AG04449 (cell line): ENCODE data around the gene ABTB2.

Source experiments
- CTCF ChIA-PET: fragments of 350-600 bp; formaldehyde crosslinking; extraction: SDS; loops from one replicate; lab custom pipeline; 2021; ENCODE audit warnings: antibody characterized with exemption; lab: Yijun Ruan, JAX
- POLR2A ChIA-PET: fragments of 400-600, 350-600 bp; formaldehyde crosslinking; extraction: SDS; loops from one replicate; lab custom pipeline; 2020; ENCODE audit warnings: antibody characterized with exemption, inconsistent platforms; lab: Yijun Ruan, JAX
- DNase-seq: peaks from one replicate; pipeline ENCODE4 v3.0.0-alpha.2; 2010; ENCODE audit warnings: low read depth, low spot score
- H3K4me3 ChIP-seq: 2 replicates; pipeline ENCODE4 v1.5.1; 2011; ENCODE audit warnings: low read depth, mild to moderate bottlenecking, control low read depth, low read length
- TF ChIP-seq, protein P1 (sequence below): IDR thresholded peaks from one replicate; pipeline ENCODE4 v1.5.1; 2011; ENCODE audit warnings: mild to moderate bottlenecking, moderate library complexity, low read length, control low read depth, inconsistent platforms; ENCODE audit not compliant: insufficient read depth; ENCODE audit errors: missing control alignments

ABTB2 gene

DNA sequence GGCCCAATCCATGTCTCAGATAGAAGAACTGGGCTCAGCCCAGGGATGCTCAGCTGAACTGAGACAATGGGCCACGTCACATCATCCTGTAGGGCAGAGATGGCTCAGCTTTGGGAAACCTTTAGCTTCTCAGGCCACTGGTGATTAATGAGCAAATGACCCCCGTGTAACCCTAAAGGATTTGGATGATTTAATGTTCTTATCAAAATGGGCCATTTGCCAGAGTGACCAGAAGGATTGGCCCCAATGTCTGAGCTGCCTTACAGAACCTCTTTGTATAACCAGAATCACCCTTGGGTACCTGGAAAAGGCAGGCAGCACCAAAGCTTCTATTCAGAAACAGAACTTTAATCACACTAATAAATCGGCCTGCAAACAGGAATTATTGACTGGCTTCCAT, 73.7 kb downstream of the ABTB2 start:
- H3K4me3 ChIP-seq, result no peak overlapping the region
- TF ChIP-seq, protein P1, sequence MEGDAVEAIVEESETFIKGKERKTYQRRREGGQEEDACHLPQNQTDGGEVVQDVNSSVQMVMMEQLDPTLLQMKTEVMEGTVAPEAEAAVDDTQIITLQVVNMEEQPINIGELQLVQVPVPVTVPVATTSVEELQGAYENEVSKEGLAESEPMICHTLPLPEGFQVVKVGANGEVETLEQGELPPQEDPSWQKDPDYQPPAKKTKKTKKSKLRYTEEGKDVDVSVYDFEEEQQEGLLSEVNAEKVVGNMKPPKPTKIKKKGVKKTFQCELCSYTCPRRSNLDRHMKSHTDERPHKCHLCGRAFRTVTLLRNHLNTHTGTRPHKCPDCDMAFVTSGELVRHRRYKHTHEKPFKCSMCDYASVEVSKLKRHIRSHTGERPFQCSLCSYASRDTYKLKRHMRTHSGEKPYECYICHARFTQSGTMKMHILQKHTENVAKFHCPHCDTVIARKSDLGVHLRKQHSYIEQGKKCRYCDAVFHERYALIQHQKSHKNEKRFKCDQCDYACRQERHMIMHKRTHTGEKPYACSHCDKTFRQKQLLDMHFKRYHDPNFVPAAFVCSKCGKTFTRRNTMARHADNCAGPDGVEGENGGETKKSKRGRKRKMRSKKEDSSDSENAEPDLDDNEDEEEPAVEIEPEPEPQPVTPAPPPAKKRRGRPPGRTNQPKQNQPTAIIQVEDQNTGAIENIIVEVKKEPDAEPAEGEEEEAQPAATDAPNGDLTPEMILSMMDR, result no peak
- POLR2A ChIA-PET, result no interaction called here
- CTCF ChIA-PET, result no interaction called here
- DNase-seq, result no peak

DNA sequence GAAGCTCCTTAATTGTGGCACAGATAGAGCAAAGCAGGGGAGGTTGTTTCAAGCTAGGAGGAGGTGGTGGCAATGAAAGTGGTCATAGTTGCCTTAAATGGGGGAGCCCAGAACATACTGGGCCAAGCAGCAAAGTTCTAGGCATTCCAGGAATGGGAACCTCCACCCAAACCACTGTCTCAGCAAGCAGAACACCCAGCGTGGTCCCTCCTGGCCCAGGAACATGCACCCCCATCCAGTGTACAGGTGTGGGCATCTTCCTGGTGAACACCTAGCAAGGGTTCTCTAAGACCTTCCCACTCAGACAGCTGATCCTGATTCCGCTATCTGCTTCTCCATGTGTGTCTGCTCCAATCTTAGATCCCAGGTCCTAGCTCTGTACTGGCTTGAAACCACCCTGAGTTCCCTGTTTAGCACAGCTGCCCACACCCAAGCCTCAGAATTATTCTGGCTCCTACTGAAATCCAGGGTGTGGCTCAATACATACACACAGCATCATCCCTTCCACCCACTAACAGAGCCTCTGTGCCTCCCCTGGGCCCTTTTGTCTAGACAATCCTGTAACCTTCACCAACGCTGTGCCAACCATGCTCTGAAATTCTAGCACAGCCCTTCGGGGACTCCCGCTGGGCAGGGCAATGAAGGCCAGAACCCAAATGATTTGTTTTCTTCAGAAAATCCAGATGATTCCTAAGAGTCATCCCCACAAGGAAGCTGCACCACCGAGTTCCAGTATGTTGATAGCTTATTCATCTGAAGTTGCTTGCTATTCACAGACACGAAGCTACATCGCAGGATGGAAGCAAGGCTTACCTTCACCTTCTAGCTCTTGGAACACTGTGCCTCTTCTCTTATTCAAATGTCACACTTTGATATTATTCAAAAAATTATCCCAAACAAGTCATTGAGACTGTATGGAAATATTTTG, 76.6 kb downstream of the ABTB2 start:
- ChIA-PET CTCF (interaction anchor here (0.5 kb wide), 1 partner anchor 11 kb away, joined by 3 read pairs; no protein-coding TSS in a partner anchor), POLR2A (interaction anchor here (0.5 kb wide), 1 partner anchor 47 kb away, joined by 3 read pairs; no protein-coding TSS in a partner anchor)
- no peak overlapping the region for H3K4me3 ChIP-seq
- TF ChIP-seq, protein P1, result no peak
- no peak for DNase-seq

DNA sequence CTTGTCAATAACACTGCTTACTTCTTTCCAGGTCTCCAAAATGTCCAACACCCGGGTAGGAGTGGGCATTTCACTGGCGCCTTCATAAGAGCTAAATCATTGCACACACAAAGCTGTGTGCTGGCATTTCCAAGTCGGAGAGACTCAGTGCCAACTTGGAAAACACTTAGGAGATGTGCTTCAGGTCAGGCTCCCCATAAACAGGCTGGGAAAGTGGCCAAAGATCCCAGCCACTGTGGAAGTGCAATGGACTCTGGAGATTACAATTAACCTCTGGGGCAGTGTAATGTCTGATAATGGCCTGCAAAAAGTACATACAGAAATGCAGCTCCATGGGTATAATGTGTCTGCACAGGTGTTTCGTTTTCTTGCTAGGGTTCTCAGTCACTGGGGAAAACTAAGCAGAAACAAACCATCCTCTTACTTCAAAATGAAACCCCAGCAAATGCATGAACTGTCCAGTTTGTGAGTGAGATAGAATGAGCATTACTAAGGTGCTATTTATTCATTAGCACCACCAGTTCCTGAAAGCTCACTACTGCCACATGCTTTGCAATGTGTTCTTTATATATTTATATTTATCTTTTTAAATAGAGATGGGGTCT, 79.0 kb downstream of the ABTB2 start:
- no peak for DNase-seq
- TF ChIP-seq, protein P1, result no peak
- CTCF ChIA-PET, result no interaction called here
- no peak overlapping the region for H3K4me3 ChIP-seq
- POLR2A ChIA-PET, result no interaction called here

DNA sequence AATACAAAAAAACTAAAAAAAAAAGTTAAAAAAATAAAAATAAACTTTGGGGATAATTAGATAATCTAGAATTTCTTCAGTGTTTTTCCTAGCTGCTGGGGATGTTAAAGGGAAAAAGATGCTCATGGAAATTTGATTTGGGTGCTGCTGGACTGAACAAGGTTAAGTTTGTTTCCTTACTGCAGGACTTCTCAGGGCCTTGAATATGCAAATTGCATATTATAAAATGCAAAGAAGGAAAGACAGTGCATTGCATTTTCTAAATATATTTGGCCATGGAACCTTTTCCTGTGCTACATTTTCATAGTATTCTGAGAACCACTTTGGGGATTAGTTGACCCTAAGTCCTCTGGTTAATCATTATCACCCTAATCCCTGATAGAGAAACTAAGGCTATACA, 79.6 kb downstream of the ABTB2 start:
- ChIA-PET CTCF (no interaction called here), POLR2A (no interaction called here)
- TF ChIP-seq, protein P1, result no peak
- no peak for DNase-seq
- H3K4me3 ChIP-seq, result no peak overlapping the region

DNA sequence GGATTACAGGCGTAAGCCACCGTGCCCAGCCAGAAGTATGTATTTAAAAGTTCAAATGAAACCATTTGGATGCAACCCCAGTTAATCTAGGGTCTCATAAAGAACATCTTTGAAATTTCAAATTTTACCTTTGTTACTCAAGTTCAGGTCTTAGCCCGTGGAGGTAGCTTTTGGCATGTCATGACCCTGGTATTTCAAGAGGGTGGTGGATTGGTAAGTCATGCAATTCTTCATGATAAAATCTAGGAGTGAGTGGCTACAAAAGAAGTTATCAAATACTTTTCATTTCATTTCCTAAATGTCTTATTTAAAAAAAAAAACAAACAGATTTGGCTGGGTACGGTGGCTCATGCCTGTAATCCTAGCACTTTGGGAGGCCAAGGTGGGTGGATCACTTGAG, 80.6 kb downstream of the ABTB2 start:
- ChIA-PET CTCF (no interaction called here), POLR2A (no interaction called here)
- no peak for DNase-seq
- H3K4me3 ChIP-seq, result no peak overlapping the region
- TF ChIP-seq, protein P1, result no peak

DNA sequence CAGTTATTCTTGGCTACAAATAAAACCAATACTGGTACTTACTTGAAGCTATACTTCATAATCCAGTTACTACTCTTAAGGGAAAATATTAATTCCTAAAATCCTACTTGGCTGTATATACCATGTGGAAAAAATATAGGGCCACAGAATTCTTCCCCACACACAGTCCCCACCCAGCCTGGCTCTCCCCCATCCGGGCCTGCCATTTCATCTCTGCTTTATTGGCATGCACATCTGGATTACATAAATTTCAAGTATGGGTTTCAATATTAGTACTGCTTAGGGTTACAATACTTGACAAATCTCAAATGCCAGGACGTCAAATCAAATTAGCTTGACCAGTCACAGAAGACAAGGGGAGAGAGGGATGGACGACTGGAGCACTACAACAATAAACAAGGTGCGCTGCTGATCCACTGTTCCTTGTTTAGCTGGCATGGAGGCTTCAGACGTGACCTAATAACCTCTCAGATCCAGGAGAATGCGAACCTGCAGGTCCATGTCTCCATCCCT, 81.4 kb downstream of the ABTB2 start:
- H3K4me3 ChIP-seq, result no peak overlapping the region
- TF ChIP-seq, protein P1, result no peak
- CTCF ChIA-PET, result no interaction called here
- POLR2A ChIA-PET, result no interaction called here
- DNase-seq, result no peak
